Adipocyte (in vitro differentiated cells): ENCODE measurements around the gene MORN1.
A peak's percentile ranks its signal among the peaks of the same experiment; 100 is the strongest.
"Not testable (repeated sequence)": the region's sequence is repeated elsewhere in the genome, so short reads cannot be mapped to it uniquely, and the experiment has no call there.

Experiments
- DNase-seq: peaks from one replicate; pipeline ENCODE4 v3.0.0-alpha.2; 2015; ENCODE audit warnings: low read depth
- H3K27me3 ChIP-seq: replicated peaks from 2 replicates; pipeline ENCODE4 v1.7.0; 2013; ENCODE audit warnings: mild to moderate bottlenecking, low read length, moderate library complexity; ENCODE audit not compliant: control insufficient read depth, insufficient read depth
- H3K36me3 ChIP-seq: 2 replicates; pipeline ENCODE4 v1.7.0; 2013; ENCODE audit warnings: low read length, mild to moderate bottlenecking, moderate library complexity; ENCODE audit not compliant: control insufficient read depth, insufficient read depth, severe bottlenecking
- H3K4me1 ChIP-seq: 2 replicates; pipeline ENCODE4 v1.7.0; 2013; ENCODE audit warnings: mild to moderate bottlenecking, low read length, moderate library complexity; ENCODE audit not compliant: control insufficient read depth, insufficient read depth
- H3K4me3 ChIP-seq: 2 replicates; pipeline ENCODE4 v1.7.0; 2013; ENCODE audit warnings: mild to moderate bottlenecking, low read length, moderate library complexity
- H3K9ac ChIP-seq: 2 replicates; pipeline ENCODE4 v1.7.0; 2013; ENCODE audit warnings: mild to moderate bottlenecking, low read length, moderate library complexity
- H3K9me3 ChIP-seq: 2 replicates; pipeline ENCODE4 v1.7.0; 2013; ENCODE audit warnings: mild to moderate bottlenecking, low read length, moderate library complexity; ENCODE audit not compliant: control insufficient read depth

The MORN1 gene

GRCh38 chr1:2300851-2301606 is 90.3 kb downstream of the MORN1 start:
- Histone ChIP-seq H3K36me3 (peaks cover 32% of the 10 kb centered on the region), H3K4me1 (peaks cover 28% of the 10 kb centered on the region), H3K9me3 (no peaks in the 10 kb centered on the region), H3K27me3 (no peaks in the 10 kb centered on the region), H3K4me3 (no peak overlapping the region), H3K9ac (peak overlapping the region; percentile 49)
- DNase-seq = no peak

GRCh38 chr1:2300004-2300771 is 91.2 kb downstream of the MORN1 start:
- Histone ChIP-seq H3K27me3 (no peaks in the 10 kb centered on the region), H3K4me3 (no peak overlapping the region), H3K9ac (peak overlapping the region; percentile 49), H3K9me3 (no peaks in the 10 kb centered on the region), H3K4me1 (peaks cover 28% of the 10 kb centered on the region), H3K36me3 (peaks cover 28% of the 10 kb centered on the region)
- no peak for DNase-seq

- peaks cover 18% of the 10 kb centered on the region for H3K36me3 ChIP-seq
- no peaks in the 10 kb centered on the region for H3K9me3 ChIP-seq
- peaks cover 35% of the 10 kb centered on the region for H3K4me1 ChIP-seq
- DNase-seq = no peak
- H3K9ac ChIP-seq = no peak overlapping the region
- no peaks in the 10 kb centered on the region for H3K27me3 ChIP-seq
- no peak overlapping the region for H3K4me3 ChIP-seq
Measured at GRCh38 chr1:2299131-2299627, 92.2 kb downstream of the MORN1 start.

GRCh38 chr1:2298685-2299084 is 92.7 kb downstream of the MORN1 start:
- Histone ChIP-seq H3K9ac (no peak overlapping the region), H3K9me3 (no peaks in the 10 kb centered on the region), H3K4me1 (peaks cover 40% of the 10 kb centered on the region), H3K27me3 (no peaks in the 10 kb centered on the region), H3K36me3 (peaks cover 13% of the 10 kb centered on the region), H3K4me3 (no peak overlapping the region)
- no peak for DNase-seq

GRCh38 chr1:2297246-2298011 is 93.9 kb downstream of the MORN1 start:
- peaks cover 1% of the 10 kb centered on the region for H3K36me3 ChIP-seq
- DNase-seq = no peak
- peaks cover 44% of the 10 kb centered on the region for H3K4me1 ChIP-seq
- no peaks in the 10 kb centered on the region for H3K9me3 ChIP-seq
- H3K9ac ChIP-seq = no peak overlapping the region
- no peaks in the 10 kb centered on the region for H3K27me3 ChIP-seq
- H3K4me3 ChIP-seq = no peak overlapping the region

- H3K4me3 ChIP-seq = no peak overlapping the region
- H3K9me3 ChIP-seq = no peaks in the 10 kb centered on the region
- H3K4me1 ChIP-seq = peaks cover 48% of the 10 kb centered on the region
- H3K27me3 ChIP-seq = no peaks in the 10 kb centered on the region
- DNase-seq = no peak
- H3K36me3 ChIP-seq = no peaks in the 10 kb centered on the region
- H3K9ac ChIP-seq = no peak overlapping the region
Measured at GRCh38 chr1:2296614-2297013, 94.7 kb downstream of the MORN1 start.

- not testable (repeated sequence) for H3K36me3 ChIP-seq, H3K27me3 ChIP-seq, DNase-seq, H3K9me3 ChIP-seq, H3K4me3 ChIP-seq, H3K9ac ChIP-seq
- H3K4me1 ChIP-seq = peaks cover 48% of the 10 kb centered on the region
Measured at GRCh38 chr1:2296211-2296610, 95.1 kb downstream of the MORN1 start.

- peaks cover 49% of the 10 kb centered on the region for H3K4me1 ChIP-seq
- H3K36me3 ChIP-seq = no peaks in the 10 kb centered on the region
- DNase-seq = no peak
- no peaks in the 10 kb centered on the region for H3K27me3 ChIP-seq
- H3K4me3 ChIP-seq = no peak overlapping the region
- no peaks in the 10 kb centered on the region for H3K9me3 ChIP-seq
- H3K9ac ChIP-seq = no peak overlapping the region
Measured at GRCh38 chr1:2295526-2295925, 95.8 kb downstream of the MORN1 start.

GRCh38 chr1:2294725-2295078 is 96.7 kb downstream of the MORN1 start:
- no peaks in the 10 kb centered on the region for H3K27me3 ChIP-seq

GRCh38 chr1:2294033-2294724 is 97.2 kb downstream of the MORN1 start:
- H3K36me3 ChIP-seq = no peaks in the 10 kb centered on the region
- no peak overlapping the region for H3K4me3 ChIP-seq
- DNase-seq = no peak
- no peaks in the 10 kb centered on the region for H3K27me3 ChIP-seq
- H3K9me3 ChIP-seq = no peaks in the 10 kb centered on the region
- H3K4me1 ChIP-seq = peaks cover 46% of the 10 kb centered on the region
- H3K9ac ChIP-seq = peak overlapping the region; percentile 4

More at GRCh38 chr1:2294725-2295078, 96.7 kb downstream of the MORN1 start:
- DNase-seq = no peak
- Histone ChIP-seq H3K9me3 (no peaks in the 10 kb centered on the region), H3K36me3 (no peaks in the 10 kb centered on the region), H3K4me1 (peaks cover 49% of the 10 kb centered on the region), H3K4me3 (no peak overlapping the region), H3K9ac (no peak overlapping the region)
